Measurements from ENCODE around the gene KLB. TPM values are rescaled to one million over a fixed set of nuclear protein-coding genes. Genes with fewer than 3 reads are reported as not detected.
A peak's percentile ranks its signal among the peaks of the same experiment; 100 is the strongest.
"Not testable (repeated sequence)": the region's sequence is repeated elsewhere in the genome, so short reads cannot be mapped to it uniquely, and the experiment has no call there.

The KLB gene
- total RNA-seq, 4 donors from 2014 or later: under 0.01 TPM; not detected in 3

DNA sequence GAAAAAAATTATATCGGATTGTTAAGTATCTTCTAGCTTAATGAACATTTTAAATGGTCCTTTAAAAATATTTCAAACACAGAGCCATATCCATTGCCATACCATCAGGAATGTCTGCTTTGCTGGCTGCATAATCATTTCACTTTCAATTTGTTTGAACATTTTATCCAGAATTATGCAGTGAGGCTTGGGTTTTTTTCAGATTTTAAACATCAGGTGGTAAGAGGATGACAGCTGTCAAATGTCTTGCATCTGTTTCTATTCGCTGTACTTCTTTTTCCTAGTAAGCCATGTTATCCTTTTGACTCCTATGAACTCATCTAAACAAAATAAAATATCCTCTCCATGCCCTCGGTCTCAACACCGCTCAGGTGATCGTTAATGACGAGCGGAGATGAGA lies 41.4 kb upstream of the KLB start:
- intact Hi-C loops (cut with DNase I): loop anchor here (5.0 kb wide), 1 partner anchor 92 kb away; the partner anchor contains the start of genes LIAS and RPL9
- Histone ChIP-seq H3K4me1 (peaks cover 13 to 36% (median 30%) of the 10 kb centered on the region in 4 donors), H3K27ac (replicated peaks in 1 of 4) (peak overlapping the region; percentile 86 to 91 (median 88))

DNA sequence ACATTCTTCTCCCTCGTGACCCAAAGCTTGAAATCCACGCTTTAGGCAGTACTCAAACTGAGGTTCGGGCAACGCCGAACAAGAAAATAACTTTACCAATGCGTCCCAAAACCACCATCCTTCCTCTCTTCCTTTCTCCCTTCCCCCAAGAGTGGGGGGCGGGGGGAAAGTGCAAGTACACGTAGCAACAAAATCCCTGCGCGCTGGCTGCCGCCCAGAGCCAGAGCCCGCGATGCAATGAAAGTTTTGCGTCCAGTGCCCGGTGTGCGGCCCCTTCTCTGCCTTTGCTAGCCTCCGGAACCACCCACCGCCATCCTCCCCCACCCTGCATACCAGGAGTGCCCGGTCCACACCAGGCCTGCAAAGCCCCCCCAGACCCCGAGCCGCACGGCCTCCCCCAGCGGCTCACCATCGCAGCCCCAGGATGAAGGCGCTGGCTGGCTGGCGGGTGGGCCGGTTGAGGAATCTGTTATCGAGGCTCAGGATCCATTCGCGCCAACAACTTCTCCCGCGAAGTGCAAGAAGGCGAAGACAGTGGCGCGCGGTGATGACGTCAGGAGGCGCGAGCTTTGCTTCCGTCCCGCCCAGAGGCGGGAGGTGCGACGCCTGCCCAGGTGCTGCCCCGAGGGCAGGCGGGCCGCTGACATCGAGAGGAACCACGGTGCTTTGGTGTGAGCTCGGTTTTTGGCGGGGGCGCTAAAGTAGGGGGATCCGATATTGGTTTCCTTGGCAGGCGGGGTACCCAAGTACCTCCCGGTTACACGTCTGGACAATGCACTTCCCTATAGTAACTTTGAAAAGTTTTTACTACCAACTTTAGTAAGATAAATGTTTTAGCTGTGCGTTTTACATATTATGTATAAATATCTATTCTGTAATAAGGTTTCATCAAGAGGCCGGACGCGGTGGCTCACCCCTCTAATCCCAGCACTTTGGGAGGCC lies 40.6 kb upstream of the KLB start, which contains the start of gene RFC1:
TSS of gene RFC1 (minus strand) at position 533 of the 942 bp plus-strand sequence. CDS start at position 412, 121 bp downstream.
- TF ChIP-seq POLR2AphosphoS5 (IDR thresholded peaks at IDR 0.05): peak; percentile 90 to 92
- TF ChIP-seq CTCF (IDR thresholded peaks at IDR 0.05): no peak
- Histone ChIP-seq H3K4me1 (peaks cover 13 to 36% (median 30%) of the 10 kb centered on the region in 4 donors), H3K4me3 (peak within 1 kb of the TSS; percentile 82 to 95 (median 86)), H3K9me3 (no peaks in the 10 kb centered on the region), H3K36me3 (peaks cover 0 to 7% (median 0%) of the 10 kb centered on the region in 4 donors), H3K27me3 (no peaks in the 10 kb centered on the region), H3K27ac (replicated peaks in 1 of 4) (peak within 1 kb of the TSS; percentile 86 to 91 (median 88))
- intact Hi-C loops (cut with DNase I): loop anchor here (5.0 kb wide), 1 partner anchor 91 kb away; the partner anchor contains the start of genes LIAS and RPL9
- DNase-seq (ENCODE audit: extremely low spot score): peak; percentile 98
- 9% methylated on average over 17 of the region's 60 CpGs for WGBS

More for the DNA sequence above, 41.4 kb upstream of the KLB start:
- TF ChIP-seq CTCF (IDR thresholded peaks at IDR 0.05) (no peak), POLR2AphosphoS5 (IDR thresholded peaks at IDR 0.05) (no peak), EP300 (IDR thresholded peaks at IDR 0.05) (no peak), POLR2A (IDR thresholded peaks at IDR 0.05; ENCODE audit: low read depth) (no peak)
- WGBS: 7% methylated on average over 7 of the region's 7 CpGs
- H3K9me3 ChIP-seq: no peaks in the 10 kb centered on the region
- H3K36me3 ChIP-seq: peaks cover 0 to 8% (median 0%) of the 10 kb centered on the region in 4 donors
- DNase-seq (ENCODE audit: extremely low spot score): no peak
- H3K4me3 ChIP-seq: peak overlapping the region; percentile 82 to 95 (median 86)
- no peaks in the 10 kb centered on the region for H3K27me3 ChIP-seq

GRCh38 chr4:39367166-39367565 lies 39.6 kb upstream of the KLB start:
- 92% methylated on average over 6 of the region's 6 CpGs for WGBS
- no peak for DNase-seq (ENCODE audit: extremely low spot score)
- TF ChIP-seq POLR2A (IDR thresholded peaks at IDR 0.05; ENCODE audit: low read depth) (no peak), CTCF (IDR thresholded peaks at IDR 0.05) (no peak), POLR2AphosphoS5 (IDR thresholded peaks at IDR 0.05) (no peak), EP300 (IDR thresholded peaks at IDR 0.05) (no peak)
- intact Hi-C loops (cut with DNase I): loop anchor here (5.0 kb wide), 1 partner anchor 90 kb away; the partner anchor contains the start of genes LIAS and RPL9
- H3K27ac ChIP-seq (replicated peaks in 1 of 4): no peak overlapping the region
- no peak overlapping the region for H3K4me3 ChIP-seq
- peaks cover 13 to 36% (median 30%) of the 10 kb centered on the region in 4 donors for H3K4me1 ChIP-seq
- no peaks in the 10 kb centered on the region for H3K36me3 ChIP-seq
- no peaks in the 10 kb centered on the region for H3K27me3 ChIP-seq
- H3K9me3 ChIP-seq: no peaks in the 10 kb centered on the region

- H3K27me3 ChIP-seq: no peaks in the 10 kb centered on the region
- H3K4me3 ChIP-seq: no peak overlapping the region
- 56% methylated on average over 4 of the region's 4 CpGs for WGBS
- TF ChIP-seq POLR2AphosphoS5 (IDR thresholded peaks at IDR 0.05) (no peak), EP300 (IDR thresholded peaks at IDR 0.05) (no peak), POLR2A (IDR thresholded peaks at IDR 0.05; ENCODE audit: low read depth) (no peak), CTCF (IDR thresholded peaks at IDR 0.05) (no peak)
- no peaks in the 10 kb centered on the region for H3K9me3 ChIP-seq
- DNase-seq (ENCODE audit: extremely low spot score): no peak
- intact Hi-C loops (cut with DNase I): loop anchor here (5.0 kb wide), 1 partner anchor 88 kb away; the partner anchor contains the start of genes LIAS and RPL9
- no peaks in the 10 kb centered on the region for H3K36me3 ChIP-seq
- no peak overlapping the region for H3K27ac ChIP-seq (replicated peaks in 1 of 4)
- peaks cover 13 to 21% (median 18%) of the 10 kb centered on the region in 4 donors for H3K4me1 ChIP-seq
Observed at GRCh38 chr4:39369301-39369700, 37.4 kb upstream of the KLB start.

GRCh38 chr4:39371209-39371608 lies 35.5 kb upstream of the KLB start:
- WGBS: 100% methylated on average over 1 of the region's 6 CpGs
- H3K36me3 ChIP-seq; H3K27ac ChIP-seq (replicated peaks in 1 of 4); H3K9me3 ChIP-seq; DNase-seq (ENCODE audit: extremely low spot score); intact Hi-C loops (cut with DNase I); H3K4me3 ChIP-seq; H3K27me3 ChIP-seq; H3K4me1 ChIP-seq: not testable (repeated sequence)
